Activated CD4-positive, alpha-beta memory T cell treated with anti-CD3 and anti-CD28 coated beads for 36 hours (primary cell): Measurements from ENCODE around the gene ST6GALNAC5. TPM values are rescaled to one million over a fixed set of nuclear protein-coding genes. Genes with fewer than 3 reads are reported as not detected.

Source experiments
- CTCF ChIA-PET: fragments of 350-600 bp; sonication (Branson Sonifier 250); formaldehyde crosslinking; loops from one replicate; lab custom pipeline; 2021; ENCODE audit warnings: antibody characterized with exemption, inconsistent platforms; lab: Charles Lee
- POLR2A ChIA-PET: fragments of 350-600 bp; sonication (Branson Sonifier 250); formaldehyde crosslinking; loops from one replicate; lab custom pipeline; 2021; ENCODE audit warnings: antibody characterized with exemption; lab: Charles Lee
- DNase-seq: peaks from one replicate; pipeline ENCODE4 v3.0.0-alpha.2; 2020
- H3K27ac Mint-ChIP-seq: one replicate; pipeline ENCODE4 v1.8.0; 2021; ENCODE audit warnings: mixed read lengths
- H3K27me3 Mint-ChIP-seq: one replicate; pipeline ENCODE4 v1.8.0; 2021; ENCODE audit warnings: mixed read lengths
- H3K36me3 Mint-ChIP-seq: one replicate; pipeline ENCODE4 v1.8.0; 2021; ENCODE audit warnings: mixed read lengths
- H3K4me1 Mint-ChIP-seq: one replicate; pipeline ENCODE4 v1.8.0; 2021; ENCODE audit warnings: low read depth, mixed read lengths
- H3K4me3 Mint-ChIP-seq: one replicate; pipeline ENCODE4 v1.8.0; 2021; ENCODE audit warnings: mild to moderate bottlenecking, mixed read lengths
- H3K9me3 Mint-ChIP-seq: one replicate; pipeline ENCODE4 v1.8.0; 2021; ENCODE audit warnings: mixed read lengths
- intact Hi-C: fragments of 100-400 bp; cut with micrococcal nuclease; formaldehyde crosslinking; loops from one replicate; pipeline ENCODE4 v1.15.1; 2023
- microRNA-seq: library from miRNA; unstranded; fragments of <30 nt; microRNA quantifications from one replicate; pipeline ENCODE4 v1.2.0, GENCODE V29; 2022; ENCODE audit warnings: borderline number of aligned reads, borderline microRNAs expressed, borderline replicate concordance
- total RNA-seq, 2 experiments: library from RNA; stranded (reverse); gene quantifications; one replicate each; pipeline ENCODE4 v1.2.3, GENCODE V29; 2021

The ST6GALNAC5 gene
- total RNA-seq, 2 experiments from 2014 or later = not detected

DNA sequence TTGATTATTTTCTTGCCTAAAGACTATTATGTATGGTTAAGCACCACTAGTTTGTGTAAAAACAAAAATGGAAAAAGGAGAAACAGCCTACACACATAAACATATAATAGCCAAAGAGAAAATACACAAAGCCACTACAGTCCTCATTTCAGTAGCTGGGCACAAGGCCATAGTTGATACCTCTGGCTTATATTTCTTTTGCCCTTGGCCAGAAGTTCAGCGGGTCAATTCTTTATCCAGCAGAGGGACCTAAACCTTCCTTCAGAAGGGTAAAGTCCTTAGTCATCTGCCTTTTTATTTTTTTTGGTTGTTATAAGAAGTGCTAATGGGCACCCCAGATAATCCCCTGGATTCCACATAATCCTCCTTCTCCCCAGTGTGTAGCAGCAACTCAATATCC, 217.8 kb downstream of the ST6GALNAC5 start:
- intact Hi-C loops = no loop called here
- Mint-ChIP-seq H3K27me3 (no peaks in the 10 kb centered on the region), H3K27ac (no peak overlapping the region), H3K4me1 (no peaks in the 10 kb centered on the region), H3K9me3 (no peaks in the 10 kb centered on the region), H3K36me3 (peaks cover 2% of the 10 kb centered on the region), H3K4me3 (no peak overlapping the region)
- ChIA-PET CTCF (no interaction called here), POLR2A (no interaction called here)
- no peak for DNase-seq

DNA sequence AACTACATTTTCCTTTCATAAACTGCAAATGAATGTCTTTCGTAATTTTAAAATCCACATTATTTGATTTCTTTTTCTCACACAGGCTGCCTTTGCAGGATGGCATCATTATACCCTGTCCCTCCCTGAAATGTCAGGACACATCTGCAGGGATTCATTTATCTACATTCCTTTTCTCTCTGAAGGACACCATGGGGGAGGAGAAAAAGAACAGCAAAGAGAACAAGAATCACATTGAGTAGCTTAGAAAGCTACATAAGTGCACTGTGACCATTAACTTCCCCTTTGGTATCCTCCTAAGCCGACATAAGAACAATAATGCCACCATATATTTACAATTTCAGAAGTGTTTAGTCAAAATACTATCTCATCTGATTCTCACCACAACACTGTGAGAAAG, 222.5 kb downstream of the ST6GALNAC5 start:
- intact Hi-C loops = no loop called here

DNA sequence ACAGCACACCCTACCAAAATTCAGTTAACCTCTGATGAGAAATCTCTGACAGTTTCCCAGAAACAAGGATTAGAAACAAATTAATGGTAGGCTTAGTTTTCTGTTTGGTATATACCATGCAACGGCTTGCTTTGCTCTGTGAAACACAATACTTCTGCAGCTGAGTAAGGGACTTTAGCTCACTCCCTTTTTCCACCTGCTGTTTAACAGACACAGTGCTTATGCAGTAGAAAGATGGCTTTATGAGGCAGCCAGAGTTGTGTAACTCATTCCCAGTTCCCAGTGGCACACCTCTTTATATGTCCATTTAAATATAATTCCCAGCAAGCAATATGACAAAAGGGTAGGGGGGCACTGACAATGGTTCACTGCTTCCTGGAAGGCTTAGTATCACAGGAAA, 228.0 kb downstream of the ST6GALNAC5 start:
- CTCF ChIA-PET = no interaction called here
- intact Hi-C loops = no loop called here
- no peak for DNase-seq
- no peak overlapping the region for H3K27ac Mint-ChIP-seq
- no peaks in the 10 kb centered on the region for H3K27me3 Mint-ChIP-seq
- H3K4me3 Mint-ChIP-seq = no peak overlapping the region
- H3K36me3 Mint-ChIP-seq = peaks cover 16% of the 10 kb centered on the region
- no peaks in the 10 kb centered on the region for H3K4me1 Mint-ChIP-seq
- H3K9me3 Mint-ChIP-seq = peaks cover 5% of the 10 kb centered on the region
- POLR2A ChIA-PET = no interaction called here

More for the DNA sequence above, 222.5 kb downstream of the ST6GALNAC5 start:
- Mint-ChIP-seq H3K27me3 (no peaks in the 10 kb centered on the region), H3K4me3 (no peak overlapping the region), H3K4me1 (no peaks in the 10 kb centered on the region), H3K36me3 (peaks cover 5% of the 10 kb centered on the region), H3K27ac (no peak overlapping the region), H3K9me3 (no peaks in the 10 kb centered on the region)
- DNase-seq = no peak
- ChIA-PET CTCF (interaction anchor here (1.0 kb wide), 1 partner anchor 444 kb away, joined by 3 read pairs; no protein-coding TSS in a partner anchor), POLR2A (no interaction called here)

DNA sequence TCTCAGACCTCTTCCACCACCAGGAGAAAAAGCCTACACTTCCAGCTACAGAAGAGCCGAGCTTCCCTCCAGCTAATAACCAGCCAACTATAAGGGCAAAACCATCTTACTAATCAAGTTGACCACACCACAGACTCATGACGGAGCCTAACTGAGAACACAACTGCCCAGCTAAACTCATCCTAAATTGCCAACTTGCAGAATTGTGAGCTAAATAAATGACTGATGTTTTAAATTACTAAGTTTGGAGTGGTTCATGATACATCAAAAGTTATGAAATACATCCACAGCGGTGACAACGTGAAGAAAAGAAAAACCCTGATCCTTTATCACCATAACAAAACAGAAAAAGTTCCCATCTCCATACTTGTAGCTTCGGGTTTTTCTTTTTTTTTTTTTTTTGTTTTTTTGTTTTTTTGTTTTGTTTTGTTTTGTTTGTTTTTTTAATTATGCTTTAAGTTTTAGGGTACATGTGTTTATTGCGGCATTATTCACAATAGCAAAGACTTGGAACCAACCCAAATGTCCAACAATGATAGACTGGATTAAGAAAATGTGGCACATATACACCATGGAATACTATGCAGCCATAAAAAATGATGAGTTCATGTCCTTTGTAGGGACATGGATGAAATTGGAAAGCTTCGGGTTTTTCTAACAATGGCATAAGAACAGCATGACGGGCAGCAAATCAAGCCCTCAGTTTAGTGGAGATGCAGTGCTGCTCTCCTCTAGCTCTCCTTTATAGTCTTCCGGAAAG, 229.4 kb downstream of the ST6GALNAC5 start:
- H3K27ac Mint-ChIP-seq = no peak overlapping the region
- H3K27me3 Mint-ChIP-seq = no peaks in the 10 kb centered on the region
- intact Hi-C loops = no loop called here
- ChIA-PET POLR2A (no interaction called here), CTCF (interaction anchor here (0.6 kb wide), 1 partner anchor 944 kb away, joined by 5 read pairs; no protein-coding TSS in a partner anchor)
- no peaks in the 10 kb centered on the region for H3K4me1 Mint-ChIP-seq
- no peak for DNase-seq
- H3K4me3 Mint-ChIP-seq = no peak overlapping the region
- peaks cover 13% of the 10 kb centered on the region for H3K36me3 Mint-ChIP-seq
- H3K9me3 Mint-ChIP-seq = peaks cover 5% of the 10 kb centered on the region

DNA sequence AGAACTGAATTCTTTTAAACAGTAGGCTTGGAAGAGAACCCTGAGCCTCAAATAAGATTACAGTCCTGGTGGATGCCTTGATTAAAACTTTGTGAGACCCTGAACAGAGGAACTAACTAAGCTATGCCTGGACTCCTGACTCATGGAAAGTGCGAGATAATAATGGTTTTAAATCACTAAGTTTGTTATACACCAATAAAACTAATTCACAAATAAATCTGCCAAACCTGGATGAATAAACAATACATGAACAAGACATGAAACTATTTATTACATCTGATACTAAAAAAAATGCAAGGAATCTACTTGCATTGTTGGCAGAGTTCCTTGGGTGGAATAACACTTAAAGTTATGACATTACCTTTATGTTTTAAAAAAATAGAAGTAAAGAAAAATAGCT, 233.6 kb downstream of the ST6GALNAC5 start:
- H3K4me1 Mint-ChIP-seq = no peaks in the 10 kb centered on the region
- H3K27me3 Mint-ChIP-seq = no peaks in the 10 kb centered on the region
- no peak for DNase-seq
- CTCF ChIA-PET = no interaction called here
- POLR2A ChIA-PET = no interaction called here
- H3K36me3 Mint-ChIP-seq = peaks cover 13% of the 10 kb centered on the region
- H3K9me3 Mint-ChIP-seq = peaks cover 5% of the 10 kb centered on the region
- intact Hi-C loops = no loop called here
- no peak overlapping the region for H3K27ac Mint-ChIP-seq
- no peak overlapping the region for H3K4me3 Mint-ChIP-seq

DNA sequence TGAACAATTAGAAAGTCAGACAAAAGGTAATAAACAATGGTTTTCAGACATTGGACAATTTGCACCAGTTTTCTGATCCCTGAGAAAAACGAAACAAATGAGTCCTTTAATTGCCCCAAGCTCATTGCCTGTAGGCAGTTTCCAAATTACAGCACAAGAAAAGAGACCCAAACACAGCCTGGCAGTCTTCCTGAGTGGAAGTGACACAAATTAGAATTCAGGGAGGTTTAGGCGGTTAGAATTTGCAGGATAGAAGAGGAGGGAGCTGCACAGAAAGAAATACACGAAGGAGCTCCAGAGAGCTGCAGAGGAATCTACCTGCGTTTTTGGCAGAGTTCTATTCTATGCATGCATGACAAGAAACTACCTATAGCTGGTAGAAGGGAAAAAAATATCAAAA, 236.2 kb downstream of the ST6GALNAC5 start:
- no peak for DNase-seq
- intact Hi-C loops = no loop called here
- Mint-ChIP-seq H3K27ac (no peak overlapping the region), H3K4me3 (no peak overlapping the region), H3K9me3 (no peaks in the 10 kb centered on the region), H3K4me1 (no peaks in the 10 kb centered on the region), H3K27me3 (no peaks in the 10 kb centered on the region), H3K36me3 (peaks cover 2% of the 10 kb centered on the region)
- POLR2A ChIA-PET = no interaction called here
- CTCF ChIA-PET = no interaction called here

DNA sequence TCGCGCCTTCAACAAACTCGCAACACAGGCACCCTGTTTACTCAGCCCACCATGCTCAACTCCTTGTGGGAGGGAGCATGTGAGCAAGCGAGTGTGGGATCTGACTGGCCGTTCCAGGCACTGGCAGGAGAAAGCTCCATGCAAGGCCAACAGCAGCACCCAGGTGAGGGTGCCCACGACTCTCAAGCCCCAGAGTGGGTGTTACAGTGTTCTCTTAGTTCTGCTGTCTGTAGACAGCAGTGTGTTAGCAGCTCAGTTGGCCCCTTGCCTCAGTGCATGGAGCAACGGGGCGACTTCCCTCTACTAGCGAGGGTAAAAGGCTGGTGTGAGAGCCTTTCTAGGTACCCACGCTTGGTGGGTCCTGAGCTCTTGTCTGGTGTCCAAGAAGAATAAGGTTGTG, 237.4 kb downstream of the ST6GALNAC5 start:
- CTCF ChIA-PET = no interaction called here
- Mint-ChIP-seq H3K4me3 (no peak overlapping the region), H3K9me3 (no peaks in the 10 kb centered on the region), H3K27ac (no peak overlapping the region), H3K4me1 (no peaks in the 10 kb centered on the region), H3K36me3 (peaks cover 10% of the 10 kb centered on the region), H3K27me3 (no peaks in the 10 kb centered on the region)
- no peak for DNase-seq
- intact Hi-C loops = no loop called here
- POLR2A ChIA-PET = no interaction called here

Small RNA genes lying within 50 kb of the gene (microRNA-seq; reads per million reads assigned to microRNA genes)
- not detected for gene MIR7156
